ENCODE results near the gene PCDHB8.
"Not testable (repeated sequence)": the region's sequence is repeated elsewhere in the genome, so short reads cannot be mapped to it uniquely, and the experiment has no call there.

PCDHB8 gene

GRCh38 chr5:141155540-141156374, 21.8 kb upstream of the PCDHB8 start:
- TF ChIP-seq, protein P1, sequence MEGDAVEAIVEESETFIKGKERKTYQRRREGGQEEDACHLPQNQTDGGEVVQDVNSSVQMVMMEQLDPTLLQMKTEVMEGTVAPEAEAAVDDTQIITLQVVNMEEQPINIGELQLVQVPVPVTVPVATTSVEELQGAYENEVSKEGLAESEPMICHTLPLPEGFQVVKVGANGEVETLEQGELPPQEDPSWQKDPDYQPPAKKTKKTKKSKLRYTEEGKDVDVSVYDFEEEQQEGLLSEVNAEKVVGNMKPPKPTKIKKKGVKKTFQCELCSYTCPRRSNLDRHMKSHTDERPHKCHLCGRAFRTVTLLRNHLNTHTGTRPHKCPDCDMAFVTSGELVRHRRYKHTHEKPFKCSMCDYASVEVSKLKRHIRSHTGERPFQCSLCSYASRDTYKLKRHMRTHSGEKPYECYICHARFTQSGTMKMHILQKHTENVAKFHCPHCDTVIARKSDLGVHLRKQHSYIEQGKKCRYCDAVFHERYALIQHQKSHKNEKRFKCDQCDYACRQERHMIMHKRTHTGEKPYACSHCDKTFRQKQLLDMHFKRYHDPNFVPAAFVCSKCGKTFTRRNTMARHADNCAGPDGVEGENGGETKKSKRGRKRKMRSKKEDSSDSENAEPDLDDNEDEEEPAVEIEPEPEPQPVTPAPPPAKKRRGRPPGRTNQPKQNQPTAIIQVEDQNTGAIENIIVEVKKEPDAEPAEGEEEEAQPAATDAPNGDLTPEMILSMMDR (IDR thresholded peaks at IDR 0.05; ENCODE audit: insufficient read depth, low read depth, low read length, missing control alignments) = no peak
- no peak overlapping the region for H3K4me3 ChIP-seq (ENCODE audit: low read depth, low read length)
- DNase-seq (ENCODE audit: low read depth) = no peak

DNA sequence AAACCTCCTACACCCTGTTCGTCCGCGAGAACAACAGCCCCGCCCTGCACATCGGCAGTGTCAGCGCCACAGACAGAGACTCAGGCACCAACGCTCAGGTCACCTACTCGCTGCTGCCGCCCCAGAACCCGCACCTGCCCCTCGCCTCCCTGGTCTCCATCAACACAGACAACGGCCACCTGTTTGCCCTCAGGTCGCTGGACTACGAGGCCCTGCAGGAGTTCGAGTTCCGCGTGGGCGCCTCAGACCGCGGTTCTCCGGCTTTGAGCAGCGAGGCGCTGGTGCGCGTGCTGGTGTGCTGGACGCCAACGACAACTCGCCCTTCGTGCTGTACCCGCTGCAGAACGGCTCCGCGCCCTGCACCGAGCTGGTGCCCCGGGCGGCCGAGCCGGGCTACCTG, 20.2 kb upstream of the PCDHB8 start:
- not testable (repeated sequence) for DNase-seq (ENCODE audit: low read depth); H3K4me3 ChIP-seq (ENCODE audit: low read depth, low read length)

- H3K4me3 ChIP-seq (ENCODE audit: low read depth, low read length); DNase-seq (ENCODE audit: low read depth): not testable (repeated sequence)
These were observed 19.7 kb upstream of the PCDHB8 start for GRCh38 chr5:141157901-141158300.

- no peak for DNase-seq (ENCODE audit: low read depth)
- no peak within 1 kb of the TSS for H3K4me3 ChIP-seq (ENCODE audit: low read depth, low read length)
- TF ChIP-seq, protein P1 (IDR thresholded peaks at IDR 0.05; ENCODE audit: insufficient read depth, low read depth, low read length, missing control alignments) = peak; percentile 9
These were observed 5.0 kb upstream of the PCDHB8 start, which contains the start of gene PCDHB7 for GRCh38 chr5:141172381-141173204. Gene PCDHB7 (plus strand): TSS chr5:141172644. CDS start chr5:141172836, 192 bp downstream.

DNA sequence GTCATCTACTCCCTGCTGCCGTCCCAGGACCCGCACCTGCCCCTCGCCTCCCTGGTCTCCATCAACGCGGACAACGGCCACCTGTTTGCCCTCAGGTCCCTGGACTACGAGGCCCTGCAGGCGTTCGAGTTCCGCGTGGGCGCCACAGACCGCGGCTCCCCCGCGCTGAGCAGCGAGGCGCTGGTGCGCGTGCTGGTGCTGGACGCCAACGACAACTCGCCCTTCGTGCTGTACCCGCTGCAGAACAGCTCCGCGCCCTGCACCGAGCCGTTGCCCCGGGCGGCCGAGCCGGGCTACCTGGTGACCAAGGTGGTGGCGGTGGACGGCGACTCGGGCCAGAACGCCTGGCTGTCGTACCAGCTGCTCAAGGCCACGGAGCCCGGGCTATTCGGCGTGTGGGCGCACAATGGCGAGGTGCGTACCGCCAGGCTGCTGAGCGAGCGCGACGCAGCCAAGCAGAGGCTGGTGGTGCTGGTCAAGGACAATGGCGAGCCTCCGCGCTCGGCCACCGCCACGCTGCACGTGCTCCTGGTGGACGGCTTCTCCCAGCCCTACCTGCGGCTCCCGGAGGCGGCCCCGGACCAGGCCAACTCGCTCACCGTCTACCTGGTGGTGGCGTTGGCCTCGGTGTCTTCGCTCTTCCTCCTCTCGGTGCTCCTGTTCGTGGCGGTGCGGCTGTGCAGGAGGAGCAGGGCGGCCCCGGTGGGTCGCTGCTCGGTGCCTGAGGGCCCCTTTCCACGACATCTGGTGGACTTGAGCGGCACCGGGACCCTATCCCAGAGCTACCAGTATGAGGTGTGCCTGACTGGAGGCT, 3.1 kb upstream of the PCDHB8 start:
- not testable (repeated sequence) for DNase-seq (ENCODE audit: low read depth); H3K4me3 ChIP-seq (ENCODE audit: low read depth, low read length)

DNA sequence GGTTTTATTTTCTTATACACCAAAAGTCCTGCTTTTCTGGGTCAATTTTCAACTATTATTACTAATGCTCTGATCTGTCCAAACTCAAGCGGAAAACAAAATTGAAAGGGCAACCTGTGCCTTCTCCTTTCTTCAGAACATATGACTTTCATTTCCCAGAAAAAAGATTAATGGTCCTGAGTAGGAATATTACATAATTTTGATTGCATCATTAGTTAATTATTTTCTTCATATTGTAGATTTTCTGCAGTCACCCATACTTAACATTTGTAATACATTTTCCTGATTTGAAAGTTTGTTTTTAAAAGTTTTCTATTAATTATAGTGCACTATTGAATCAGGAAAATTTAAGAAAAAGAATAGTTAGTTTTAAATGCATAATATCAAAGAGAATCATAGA, 1.7 kb upstream of the PCDHB8 start:
- no peak overlapping the region for H3K4me3 ChIP-seq (ENCODE audit: low read depth, low read length)
- TF ChIP-seq, protein P1 (IDR thresholded peaks at IDR 0.05; ENCODE audit: insufficient read depth, low read depth, low read length, missing control alignments) = no peak
- DNase-seq (ENCODE audit: low read depth) = no peak

- H3K4me3 ChIP-seq (ENCODE audit: low read depth, low read length); DNase-seq (ENCODE audit: low read depth): not testable (repeated sequence)
These were observed 1.8 kb downstream of the PCDHB8 start for GRCh38 chr5:141179371-141179770.

GRCh38 chr5:141179876-141180275, 2.3 kb downstream of the PCDHB8 start:
- not testable (repeated sequence) for DNase-seq (ENCODE audit: low read depth); H3K4me3 ChIP-seq (ENCODE audit: low read depth, low read length)

DNA sequence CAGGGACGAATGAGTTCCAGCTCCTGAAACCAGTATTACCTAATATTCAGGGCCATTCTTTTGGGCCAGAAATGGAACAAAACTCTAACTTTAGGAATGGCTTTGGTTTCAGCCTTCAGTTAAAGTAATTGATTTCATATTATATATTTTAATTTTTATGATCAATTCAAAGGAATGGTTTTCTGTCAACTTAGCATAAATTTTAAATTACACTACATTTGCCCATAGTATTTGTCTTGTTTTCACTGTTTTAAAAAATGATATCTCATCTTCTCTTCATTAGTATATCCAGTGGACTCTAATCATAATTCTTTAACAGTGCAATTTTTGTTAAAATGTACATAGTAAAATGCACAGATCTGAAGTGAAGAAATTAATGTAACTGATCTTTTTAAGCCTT, 2.7 kb downstream of the PCDHB8 start:
- TF ChIP-seq, protein P1 (IDR thresholded peaks at IDR 0.05; ENCODE audit: insufficient read depth, low read depth, low read length, missing control alignments) = no peak

More for the DNA sequence above, 2.7 kb downstream of the PCDHB8 start:
- DNase-seq (ENCODE audit: low read depth) = no peak
- H3K4me3 ChIP-seq (ENCODE audit: low read depth, low read length) = no peak overlapping the region

Measured in GM12865 (cell line).